Keratinocyte (primary cell): ENCODE measurements around the gene JSRP1. TPM values are rescaled to one million over a fixed set of nuclear protein-coding genes. Genes with fewer than 3 reads are reported as not detected.

Source experiments
- DNase-seq: peaks from one replicate; pipeline ENCODE4 v3.0.0-alpha.2; 2011; ENCODE audit warnings: low read depth, missing footprints, low spot score
- FAIRE-seq: peaks from 2 replicates; lab custom pipeline; 2011; peaks lifted over from hg19 to GRCh38; lab: Jason Lieb, UNC
- H2AFZ ChIP-seq: 2 replicates; pipeline ENCODE4 v1.6.0; 2012; ENCODE audit warnings: low read length, control low read depth, inconsistent platforms; ENCODE audit not compliant: control insufficient read depth
- H3K27ac ChIP-seq: 2 replicates; pipeline ENCODE4 v1.5.1; 2011; ENCODE audit warnings: low read length; ENCODE audit not compliant: control insufficient read depth, insufficient read depth
- H3K27me3 ChIP-seq: 3 replicates; pipeline ENCODE4 v1.6.0; 2011; ENCODE audit warnings: low read length; ENCODE audit not compliant: control insufficient read depth, insufficient read depth; ENCODE audit errors: extremely low read depth
- H3K36me3 ChIP-seq, 2 experiments: 2 replicates in 1 of 2; 3 replicates in 1 of 2; pipeline ENCODE4 v1.5.1; 2011; ENCODE audit warnings: low read length in 2 of 2, mild to moderate bottlenecking in 1 of 2; ENCODE audit not compliant: control insufficient read depth in 2 of 2, insufficient read depth in 2 of 2; ENCODE audit errors: extremely low read depth in 1 of 2
- H3K4me1 ChIP-seq: 3 replicates; pipeline ENCODE4 v1.5.1; 2011; ENCODE audit warnings: low read length; ENCODE audit not compliant: control insufficient read depth, insufficient read depth; ENCODE audit errors: extremely low read depth
- H3K4me2 ChIP-seq: 3 replicates; pipeline ENCODE4 v1.6.0; 2011; ENCODE audit warnings: low read depth, low read length; ENCODE audit not compliant: control insufficient read depth, insufficient read depth; ENCODE audit errors: extremely low read depth
- H3K4me3 ChIP-seq, 3 experiments: fragments of 200-600 bp in 1 of 3; sonication (generic) in 1 of 3; 2 replicates in 2 of 3; 3 replicates in 1 of 3; pipeline ENCODE4 v1.5.1; 2011 to 2016; ENCODE audit warnings: low read length in 3 of 3, mild to moderate bottlenecking in 3 of 3, control low read depth in 2 of 3, inconsistent platforms in 1 of 3, low read depth in 1 of 3, mixed read lengths in 1 of 3, mixed run types in 1 of 3, moderate library complexity in 1 of 3; ENCODE audit not compliant: control insufficient read depth in 2 of 3, insufficient read depth in 2 of 3; ENCODE audit errors: extremely low read depth in 1 of 3
- H3K79me2 ChIP-seq: 2 replicates; pipeline ENCODE4 v1.6.0; 2012; ENCODE audit warnings: low read length; ENCODE audit not compliant: control insufficient read depth, insufficient read depth
- H3K9ac ChIP-seq: 3 replicates; pipeline ENCODE4 v1.6.0; 2011; ENCODE audit warnings: low read length; ENCODE audit not compliant: control insufficient read depth, insufficient read depth; ENCODE audit errors: extremely low read depth
- H3K9me1 ChIP-seq: 3 replicates; pipeline ENCODE4 v1.6.0; 2011; ENCODE audit warnings: low read length; ENCODE audit not compliant: control insufficient read depth, insufficient read depth; ENCODE audit errors: extremely low read depth
- H3K9me3 ChIP-seq: 2 replicates; pipeline ENCODE4 v1.5.1; 2012; ENCODE audit warnings: low read depth, low read length; ENCODE audit not compliant: control insufficient read depth
- H4K20me1 ChIP-seq: 3 replicates; pipeline ENCODE4 v1.6.0; 2011; ENCODE audit warnings: low read length; ENCODE audit not compliant: control insufficient read depth, insufficient read depth; ENCODE audit errors: extremely low read depth
- CTCF ChIP-seq, 3 experiments: IDR thresholded peaks in 1 of 3; conservative IDR thresholded peaks in 1 of 3; optimal IDR thresholded peaks in 1 of 3; 2 replicates in 2 of 3; 3 replicates in 1 of 3; pipeline versions ENCODE3 to v1.5.1; 2011; ENCODE audit warnings: low read length in 3 of 3, mild to moderate bottlenecking in 3 of 3, moderate library complexity in 2 of 3, control low read depth in 1 of 3, inconsistent platforms in 1 of 3; ENCODE audit not compliant: insufficient read depth in 2 of 3; ENCODE audit errors: extremely low read depth in 1 of 3
- EZH2 ChIP-seq: IDR thresholded peaks from one replicate; pipeline ENCODE4 v1.6.1; 2012; ENCODE audit warnings: inconsistent platforms, mild to moderate bottlenecking, low read length, moderate library complexity
- dilution Hi-C: fragments of 300-500 bp; cut with MboI; formaldehyde crosslinking; loops from one replicate; pipeline ENCODE4 v1.7.0; 2020; ENCODE audit warnings: low sequenced_read_pairs; ENCODE audit not compliant: extremely low pct_ligation_motif_present
- polyA plus RNA-seq, 5 experiments: library from polyadenylated mRNA; depleted of rRNA in 3 of 5; stranded (reverse) in 3 of 5; stranded (forward) in 1 of 5; unstranded in 1 of 5; fragments of >200 nt; gene quantifications; 1 replicate in 1 of 5; 2 replicates in 3 of 5; 3 replicates in 1 of 5; pipeline versions ENCODE4 v1.2.1 to v1.2.3, GENCODE V29; 2011 to 2012; ENCODE audit warnings: missing spikeins in 2 of 5, low read depth in 1 of 5, low replicate concordance in 1 of 5

The JSRP1 gene
- polyA plus RNA-seq, 1 donor (not counting 4 experiments of a cell fraction or from before 2014, with no cell fraction given): not detected

GRCh38 chr19:2210206-2210605 is 46.0 kb downstream of the JSRP1 start:
- DNase-seq (no peak), FAIRE-seq (no peak)
- TF ChIP-seq CTCF (optimal IDR thresholded peaks at IDR 0.05 in 1 of 3, IDR thresholded peaks at IDR 0.05 in 1 of 3, conservative IDR thresholded peaks at IDR 0.05 in 1 of 3; ENCODE audit: extremely low read depth in 1 of 3, insufficient read depth in 2 of 3, low read length in 3 of 3): no peak
- TF ChIP-seq EZH2: no peak
- H3K36me3 ChIP-seq: peaks cover 33 to 35% of the 10 kb centered on the region in 2 experiments
- H3K9me1 ChIP-seq: peaks cover 4% of the 10 kb centered on the region
- no peaks in the 10 kb centered on the region for H3K9me3 ChIP-seq
- H3K79me2 ChIP-seq: no peaks in the 10 kb centered on the region
- H3K9ac ChIP-seq: no peak overlapping the region
- dilution Hi-C loops: no loop called here
- peaks cover 26% of the 10 kb centered on the region for H3K4me1 ChIP-seq
- no peak overlapping the region for H3K27ac ChIP-seq
- H2AFZ ChIP-seq: no peak overlapping the region
- no peaks in the 10 kb centered on the region for H3K27me3 ChIP-seq
- H3K4me3 ChIP-seq: no peak overlapping the region
- no peak overlapping the region for H3K4me2 ChIP-seq
- H4K20me1 ChIP-seq: no peaks in the 10 kb centered on the region

GRCh38 chr19:2209408-2209807 is 46.8 kb downstream of the JSRP1 start:
- Histone ChIP-seq H3K4me2 (no peak overlapping the region), H3K79me2 (no peaks in the 10 kb centered on the region), H2AFZ (no peak overlapping the region), H4K20me1 (no peaks in the 10 kb centered on the region), H3K27ac (no peak overlapping the region), H3K9ac (no peak overlapping the region), H3K36me3 (peaks cover 29 to 32% of the 10 kb centered on the region in 2 experiments), H3K4me1 (peaks cover 32% of the 10 kb centered on the region), H3K27me3 (no peaks in the 10 kb centered on the region), H3K4me3 (no peak overlapping the region), H3K9me1 (peaks cover 4% of the 10 kb centered on the region), H3K9me3 (no peaks in the 10 kb centered on the region)
- DNase-seq (no peak), FAIRE-seq (no peak)
- no peak for TF ChIP-seq EZH2
- TF ChIP-seq CTCF (optimal IDR thresholded peaks at IDR 0.05 in 1 of 3, IDR thresholded peaks at IDR 0.05 in 1 of 3, conservative IDR thresholded peaks at IDR 0.05 in 1 of 3; ENCODE audit: extremely low read depth in 1 of 3, insufficient read depth in 2 of 3, low read length in 3 of 3): no peak
- dilution Hi-C loops: no loop called here
